ENCODE data around the gene MNT.
"Not testable (repeated sequence)": the region's sequence is repeated elsewhere in the genome, so short reads cannot be mapped to it uniquely, and the experiment has no call there.

MNT gene, protein sequence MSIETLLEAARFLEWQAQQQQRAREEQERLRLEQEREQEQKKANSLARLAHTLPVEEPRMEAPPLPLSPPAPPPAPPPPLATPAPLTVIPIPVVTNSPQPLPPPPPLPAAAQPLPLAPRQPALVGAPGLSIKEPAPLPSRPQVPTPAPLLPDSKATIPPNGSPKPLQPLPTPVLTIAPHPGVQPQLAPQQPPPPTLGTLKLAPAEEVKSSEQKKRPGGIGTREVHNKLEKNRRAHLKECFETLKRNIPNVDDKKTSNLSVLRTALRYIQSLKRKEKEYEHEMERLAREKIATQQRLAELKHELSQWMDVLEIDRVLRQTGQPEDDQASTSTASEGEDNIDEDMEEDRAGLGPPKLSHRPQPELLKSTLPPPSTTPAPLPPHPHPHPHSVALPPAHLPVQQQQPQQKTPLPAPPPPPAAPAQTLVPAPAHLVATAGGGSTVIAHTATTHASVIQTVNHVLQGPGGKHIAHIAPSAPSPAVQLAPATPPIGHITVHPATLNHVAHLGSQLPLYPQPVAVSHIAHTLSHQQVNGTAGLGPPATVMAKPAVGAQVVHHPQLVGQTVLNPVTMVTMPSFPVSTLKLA
- 13.6 to 33.4 reads per million in 2 experiments for total RNA-seq

DNA sequence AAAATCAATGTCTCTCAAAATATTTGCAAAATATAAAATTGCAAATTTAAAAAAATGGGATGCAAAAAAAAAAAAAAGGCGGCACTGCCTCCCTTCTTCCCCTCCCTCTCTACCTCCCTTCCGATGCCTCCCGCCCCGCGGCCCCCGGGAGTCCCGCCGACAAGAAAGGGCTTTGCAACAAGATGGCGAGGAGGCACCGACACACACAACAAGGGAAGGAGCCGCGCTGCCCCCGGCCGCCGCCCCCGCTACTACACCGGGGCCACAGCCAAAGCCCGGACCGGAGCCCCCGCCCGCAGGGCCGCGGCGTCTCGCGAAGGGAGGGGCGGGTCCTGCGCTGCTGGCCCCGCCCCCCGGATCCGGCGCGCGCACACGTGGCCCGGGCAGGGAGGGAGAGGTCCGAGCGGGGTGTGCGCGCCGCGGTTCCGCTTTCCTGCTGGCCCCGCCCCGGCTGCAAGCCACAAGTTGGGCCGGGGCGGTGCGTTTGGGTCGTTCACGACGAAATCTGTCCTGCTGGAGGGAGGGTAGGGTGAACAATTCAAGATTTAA is at the start of gene MNT:
TSS of gene MNT (minus strand) at position 184 of the 549 bp plus-strand sequence. CDS start 348 bp downstream, outside the sequence.
- peak; percentile 90 for DNase-seq (ENCODE audit: low read depth)

DNA sequence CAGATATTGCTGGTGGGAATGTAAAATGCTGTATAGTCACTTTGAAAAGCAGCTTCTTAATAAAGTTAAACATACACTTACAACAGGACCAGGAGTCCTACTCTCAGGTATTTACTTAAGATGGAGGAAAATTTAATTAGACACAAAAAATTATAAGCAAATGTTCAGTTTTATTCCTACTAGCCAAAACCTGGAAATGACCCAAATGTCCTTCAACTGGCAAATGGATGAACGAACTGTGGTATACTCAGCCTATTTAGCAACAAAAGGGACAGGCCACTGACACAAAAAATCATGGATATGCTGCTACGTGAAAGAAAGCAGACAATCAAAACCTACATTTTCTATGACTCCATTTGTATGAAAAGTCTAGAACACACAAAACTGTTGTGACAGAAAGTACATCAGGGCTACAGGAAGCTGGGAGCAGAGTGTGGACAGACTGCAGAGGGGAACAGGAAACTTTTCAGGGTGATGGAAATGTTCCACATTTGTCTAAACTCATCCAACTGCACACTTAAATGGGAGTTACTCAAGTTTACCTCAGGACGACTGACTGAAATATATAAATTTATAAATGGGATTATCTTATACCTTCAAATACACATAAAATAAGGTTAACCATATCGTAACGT is 49.3 kb upstream of the MNT start:
- DNase-seq (ENCODE audit: low read depth): no peak

DNA sequence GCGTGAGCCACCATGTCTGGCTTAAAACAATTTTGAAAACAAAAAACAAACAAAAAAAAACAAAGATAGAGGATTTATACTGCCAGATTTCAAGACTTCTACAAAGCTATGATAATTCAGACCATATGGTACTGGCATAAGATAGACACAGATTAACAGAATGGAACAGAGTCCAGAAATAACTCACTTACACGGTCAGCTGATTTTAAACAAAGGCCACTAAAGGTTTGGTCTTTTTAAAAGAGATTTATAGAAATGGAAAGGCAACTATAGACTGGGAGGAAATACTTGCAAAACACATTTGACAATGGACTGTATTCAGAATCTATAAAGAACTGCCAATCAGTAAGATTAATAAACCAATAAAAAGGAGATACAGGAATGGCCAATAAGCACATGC is 48.6 kb upstream of the MNT start:
- DNase-seq (ENCODE audit: low read depth): no peak

- not testable (repeated sequence) for DNase-seq (ENCODE audit: low read depth)
These were observed 46.6 kb upstream of the MNT start for GRCh38 chr17:2447479-2447878.

GRCh38 chr17:2445638-2446037 is 44.8 kb upstream of the MNT start:
- no peak for DNase-seq (ENCODE audit: low read depth)

- no peak for DNase-seq (ENCODE audit: low read depth)
These were observed 43.5 kb upstream of the MNT start for GRCh38 chr17:2444382-2444781.

- no peak for DNase-seq (ENCODE audit: low read depth)
These were observed 41.3 kb upstream of the MNT start for GRCh38 chr17:2442166-2442565.

- DNase-seq (ENCODE audit: low read depth): no peak
These were observed 40.1 kb upstream of the MNT start for GRCh38 chr17:2440930-2441329.

DNA sequence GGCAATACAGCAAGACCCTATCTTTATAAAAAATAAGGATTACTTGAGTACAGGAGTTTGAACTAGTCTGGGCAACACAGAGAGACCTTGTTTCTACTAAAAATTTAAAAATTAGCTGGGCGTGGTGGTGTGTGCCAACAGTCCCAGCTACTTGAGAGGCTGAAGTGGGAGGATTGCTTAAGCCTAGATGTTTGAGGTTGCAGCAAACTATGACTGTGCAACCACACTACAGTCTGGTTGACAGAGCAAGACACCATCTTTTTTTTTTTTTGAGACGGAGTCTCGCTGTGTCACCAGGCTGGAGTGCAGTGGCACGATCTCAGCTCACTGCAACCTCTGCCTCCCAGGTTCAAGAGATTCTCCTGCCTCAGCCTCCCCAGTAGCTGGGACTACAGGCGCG is 39.1 kb upstream of the MNT start:
- not testable (repeated sequence) for DNase-seq (ENCODE audit: low read depth)

GRCh38 chr17:2438823-2439222 is 38.0 kb upstream of the MNT start:
- DNase-seq (ENCODE audit: low read depth): no peak

DNA sequence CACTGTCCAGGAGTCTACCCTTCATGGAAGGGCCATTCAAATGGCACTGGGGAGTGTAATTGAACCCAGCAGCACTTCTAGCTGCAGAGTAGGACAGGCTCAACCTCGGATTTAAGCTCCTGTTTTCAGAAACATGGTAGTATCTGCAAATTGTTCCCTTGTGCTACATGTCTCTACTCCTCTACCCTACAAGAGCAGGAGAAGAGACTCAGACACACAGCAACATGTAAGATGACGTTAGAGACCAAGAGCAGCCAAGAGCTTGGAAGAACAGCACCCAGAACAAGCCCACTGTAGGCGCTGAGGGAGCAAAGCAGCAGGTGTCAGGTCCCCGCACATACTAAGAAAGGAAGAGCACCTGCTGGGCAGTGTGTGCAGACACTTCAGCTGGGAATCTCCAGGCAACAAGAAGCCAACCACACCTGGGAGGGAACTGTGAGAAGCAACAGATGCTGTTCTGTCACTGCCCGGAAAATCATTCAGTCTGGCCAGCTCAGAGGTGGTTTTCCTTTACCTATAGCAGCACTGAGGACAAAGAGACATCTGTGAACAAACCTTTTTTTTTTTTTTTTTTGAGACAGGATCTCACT is 35.6 kb upstream of the MNT start:
- no peak for DNase-seq (ENCODE audit: low read depth)

DNA sequence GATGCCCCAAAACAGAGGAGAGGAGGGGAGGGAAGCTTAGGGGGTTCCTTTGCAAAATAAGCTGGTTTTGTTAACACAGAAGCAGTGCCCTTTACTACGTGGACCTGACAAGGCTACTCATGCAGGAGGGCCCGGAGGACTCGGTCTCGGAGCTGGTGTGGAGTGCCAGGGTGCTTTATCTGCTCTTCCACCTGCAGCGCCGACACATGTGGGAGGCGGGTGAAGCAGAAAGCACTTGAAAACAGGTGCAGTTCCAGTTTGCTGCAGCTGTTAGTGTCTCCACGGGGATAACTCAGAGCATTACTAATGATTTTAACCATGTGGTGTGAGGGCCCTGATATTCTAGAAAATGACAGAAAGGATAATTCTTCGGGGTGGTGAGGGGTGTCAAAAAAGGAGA is 35.0 kb upstream of the MNT start:
- no peak for DNase-seq (ENCODE audit: low read depth)

- no peak for DNase-seq (ENCODE audit: low read depth)
These were observed 34.4 kb upstream of the MNT start for GRCh38 chr17:2435181-2435741.

DNA sequence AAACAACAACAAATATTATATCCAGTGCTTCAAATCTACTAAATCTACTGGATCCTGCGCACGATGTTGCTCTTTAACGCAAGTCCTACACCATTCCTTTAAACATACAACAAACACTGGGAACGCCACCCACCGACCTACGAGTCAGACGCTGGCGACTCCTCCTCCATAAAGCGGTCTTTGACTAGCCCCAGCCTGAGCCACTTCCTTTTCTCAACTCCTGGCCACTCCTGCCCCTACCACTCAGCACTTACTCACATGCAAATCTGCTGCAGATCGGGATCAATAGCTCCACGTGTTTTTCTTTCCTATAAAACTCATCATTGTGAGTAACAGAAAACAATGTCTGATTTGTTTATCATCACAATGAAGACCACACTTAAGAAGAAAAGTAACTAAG is 32.8 kb upstream of the MNT start:
- DNase-seq (ENCODE audit: low read depth): no peak

DNA sequence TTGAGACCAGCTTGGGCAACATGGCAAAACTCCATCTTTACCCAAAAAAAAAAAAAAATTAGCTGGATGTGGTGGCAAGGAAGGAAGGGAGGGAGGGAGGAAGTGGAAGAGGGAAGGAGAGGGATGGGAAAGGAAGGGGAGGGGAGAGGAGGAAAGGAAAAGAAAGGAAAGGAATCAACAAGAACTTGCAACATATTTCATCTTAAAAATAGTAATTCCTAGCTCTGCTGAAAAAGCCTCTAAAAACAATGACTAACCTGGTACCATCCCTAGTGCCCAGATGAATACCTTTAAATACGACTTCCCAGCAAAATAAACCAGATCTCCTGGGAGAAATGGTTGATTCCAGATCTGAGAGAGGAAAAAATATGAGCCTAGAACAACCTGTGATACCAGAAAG is 27.1 kb upstream of the MNT start:
- DNase-seq (ENCODE audit: low read depth): no peak

GRCh38 chr17:2427215-2427614 is 26.4 kb upstream of the MNT start:
- DNase-seq (ENCODE audit: low read depth): no peak

DNA sequence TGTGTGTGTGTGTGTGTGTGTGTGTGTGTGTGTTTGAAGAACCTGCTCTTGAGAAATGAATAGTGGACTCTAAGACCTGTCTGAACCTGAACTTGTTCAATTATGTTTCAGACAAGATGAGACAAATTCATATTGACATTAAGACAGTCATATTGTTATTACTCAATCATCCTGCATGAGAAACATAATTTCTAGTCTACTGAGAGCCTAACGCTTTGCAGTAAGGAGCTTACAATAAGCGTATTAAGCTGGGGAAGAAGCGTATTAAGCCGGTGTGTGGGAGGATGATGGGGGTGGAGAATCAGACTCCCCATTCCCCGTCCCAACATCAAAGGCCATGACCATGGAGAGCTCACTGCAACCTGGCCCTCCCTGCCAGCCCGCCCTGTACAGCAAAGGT is 22.4 kb upstream of the MNT start:
- no peak for DNase-seq (ENCODE audit: low read depth)

- DNase-seq (ENCODE audit: low read depth): no peak
These were observed 20.7 kb upstream of the MNT start for GRCh38 chr17:2421315-2422147.

- DNase-seq (ENCODE audit: low read depth): no peak
These were observed 19.3 kb upstream of the MNT start for GRCh38 chr17:2420176-2420575.

GRCh38 chr17:2419486-2419885 is 18.6 kb upstream of the MNT start:
- no peak for DNase-seq (ENCODE audit: low read depth)

DNA sequence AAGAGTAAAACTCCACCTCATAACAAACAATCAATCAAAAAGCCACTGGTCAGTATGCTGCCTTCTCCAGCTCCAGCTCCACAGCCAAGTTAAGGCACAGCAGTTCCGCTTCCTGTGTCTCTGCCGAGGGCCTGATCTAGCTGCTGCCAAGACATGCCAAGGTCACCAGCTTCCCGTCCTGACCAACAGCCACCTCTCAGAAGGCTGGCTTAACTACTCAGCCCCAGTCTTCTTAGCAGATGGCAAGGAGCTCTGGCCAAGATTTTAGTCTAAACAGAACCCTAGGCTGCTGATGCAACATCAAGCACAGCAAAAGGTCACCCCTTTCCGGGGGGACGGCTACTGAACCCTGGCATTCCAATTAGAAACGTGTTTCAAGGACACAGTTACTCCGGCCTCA is 17.7 kb upstream of the MNT start:
- DNase-seq (ENCODE audit: low read depth): no peak

Data from T follicular helper cell (primary cell).